ENCODE measurements around the gene FBXW10B.
"Not testable (repeated sequence)": the region's sequence is repeated elsewhere in the genome, so short reads cannot be mapped to it uniquely, and the experiment has no call there.

Gene FBXW10B

GRCh38 chr17:15619331-15620058, at the start of gene FBXW10B:
Gene FBXW10B (minus strand): TSS chr17:15619704. CDS start chr17:15619512, 192 bp downstream.
- not testable (repeated sequence) for DNase-seq

- DNase-seq, result no peak
Observed at GRCh38 chr17:15663691-15664090, 44.2 kb upstream of the FBXW10B start.

GRCh38 chr17:15663176-15663575, 43.7 kb upstream of the FBXW10B start:
- no peak for DNase-seq

- DNase-seq, result no peak
Observed at GRCh38 chr17:15662681-15663080, 43.2 kb upstream of the FBXW10B start.

GRCh38 chr17:15660077-15660476, 40.6 kb upstream of the FBXW10B start:
- no peak for DNase-seq

GRCh38 chr17:15659663-15660062, 40.2 kb upstream of the FBXW10B start:
- no peak for DNase-seq

GRCh38 chr17:15659236-15659635, 39.7 kb upstream of the FBXW10B start:
- no peak for DNase-seq

GRCh38 chr17:15658296-15658695, 38.8 kb upstream of the FBXW10B start:
- DNase-seq, result no peak

GRCh38 chr17:15657868-15658267, 38.4 kb upstream of the FBXW10B start:
- DNase-seq, result no peak

GRCh38 chr17:15654886-15655561, 35.5 kb upstream of the FBXW10B start:
- DNase-seq, result no peak

GRCh38 chr17:15654401-15654800, 34.9 kb upstream of the FBXW10B start:
- not testable (repeated sequence) for DNase-seq

GRCh38 chr17:15652960-15653359, 33.5 kb upstream of the FBXW10B start:
- DNase-seq, result no peak

GRCh38 chr17:15651583-15652110, 32.1 kb upstream of the FBXW10B start:
- DNase-seq, result peak; percentile 84

- DNase-seq, result no peak
Observed at GRCh38 chr17:15650741-15651582, 31.5 kb upstream of the FBXW10B start.

GRCh38 chr17:15649861-15650421, 30.4 kb upstream of the FBXW10B start:
- no peak for DNase-seq

- DNase-seq, result no peak
Observed at GRCh38 chr17:15648386-15648785, 28.9 kb upstream of the FBXW10B start.

GRCh38 chr17:15645942-15646312, 26.4 kb upstream of the FBXW10B start:
- DNase-seq, result not testable (repeated sequence)

GRCh38 chr17:15645099-15645941, 25.8 kb upstream of the FBXW10B start:
- DNase-seq, result not testable (repeated sequence)

GRCh38 chr17:15642505-15643251, 23.2 kb upstream of the FBXW10B start:
- not testable (repeated sequence) for DNase-seq

- DNase-seq, result not testable (repeated sequence)
Observed at GRCh38 chr17:15642014-15642413, 22.5 kb upstream of the FBXW10B start.

GRCh38 chr17:15630930-15631453, 11.5 kb upstream of the FBXW10B start:
- DNase-seq, result not testable (repeated sequence)

All from GOT3 (cell line).